Gastrocnemius medialis (tissue), 4 donors: ENCODE data around the gene CIT.

ENCODE experiments used
- CTCF ChIP-seq, 5 experiments: fragments of 450-650 bp in 3 of 5; fragments of 200-600 bp in 2 of 5; sonication (generic) in 2 of 5; IDR thresholded peaks in 4 of 5; conservative IDR thresholded peaks in 1 of 5; 1 replicate in 4 of 5; 2 replicates in 1 of 5; pipeline ENCODE4 v1.5.1; 2016 to 2019; ENCODE audit warnings: antibody characterized with exemption in 5 of 5, mild to moderate bottlenecking in 3 of 5, moderate library complexity in 3 of 5
- POLR2A ChIP-seq, 2 donors: fragments of 450-650 bp; IDR thresholded peaks; one replicate each; pipeline ENCODE4 v1.6.1; 2017; ENCODE audit warnings: antibody characterized with exemption in 2 of 2, mild to moderate bottlenecking in 2 of 2, moderate library complexity in 2 of 2

- TF ChIP-seq CTCF (IDR thresholded peaks at IDR 0.05 in 4 of 5, conservative IDR thresholded peaks at IDR 0.05 in 1 of 5) (no peak), POLR2A (IDR thresholded peaks at IDR 0.05) (no peak)
Measured at GRCh38 chr12:119911182-119911581, 34.1 kb upstream of the CIT start.
